A172 (cell line): ENCODE results near the gene HTRA3. TPM values are rescaled to one million over a fixed set of nuclear protein-coding genes. Genes with fewer than 3 reads are reported as not detected.

Source experiments
- DNase-seq: peaks from one replicate; pipeline ENCODE4 v3.0.0-alpha.2; 2015; ENCODE audit warnings: low spot score
- total RNA-seq: library from RNA; depleted of rRNA; stranded (reverse); fragments of >200 nt; shearing (Covaris generic); gene quantifications from 2 replicates; pipeline ENCODE4 v1.2.3, GENCODE V29; 2014; rRNA removed

The HTRA3 gene
- total RNA-seq, 1 experiment from 2014 or later = not detected

DNA sequence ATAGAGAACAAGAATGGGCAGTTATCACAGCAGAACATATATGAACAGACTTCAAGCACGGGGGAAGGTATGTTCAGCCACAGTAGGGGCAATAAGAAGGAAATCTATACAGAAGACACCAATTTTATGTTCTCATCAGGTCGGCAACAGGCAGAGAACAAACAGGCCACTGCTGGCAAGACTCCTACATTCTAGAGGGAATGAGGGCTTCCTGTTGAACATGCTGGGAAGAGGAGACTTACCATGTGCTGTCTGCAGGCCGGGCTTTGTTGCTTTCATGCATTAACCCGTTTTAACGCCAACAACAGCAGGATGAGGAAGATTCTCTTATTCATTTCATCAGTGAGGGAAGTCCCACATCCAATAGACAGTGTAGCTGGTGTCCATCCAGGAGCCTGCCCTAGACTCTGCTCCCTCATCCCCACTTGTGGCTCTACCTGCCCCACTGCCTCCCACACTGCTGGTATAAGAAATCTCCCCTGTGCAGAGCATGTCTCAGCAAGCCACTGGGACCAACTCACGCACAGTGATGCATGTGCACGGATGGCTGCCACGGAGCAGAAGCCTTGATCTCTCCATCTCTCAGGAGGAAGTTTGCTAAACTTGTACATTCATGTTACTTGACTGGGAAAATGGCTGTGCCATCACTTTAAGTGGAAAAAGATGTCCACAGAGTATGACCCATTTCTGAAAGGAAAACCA lies 86.5 kb downstream of the HTRA3 start:
- no peak for DNase-seq

Other genes with a start within 250 kb of the HTRA3 start
- gene ABLIM2, start 110.9 kb upstream of the HTRA3 start, total RNA-seq = 1.3 and 5.1 TPM in 2 replicates
- 7.2 and 10.0 TPM in 2 replicates for gene SH3TC1, start 70.5 kb upstream of the HTRA3 start, total RNA-seq
- 21.9 and 26.5 TPM in 2 replicates for gene ACOX3, start 171.0 kb downstream of the HTRA3 start, total RNA-seq
- gene TRMT44, start 171.0 kb downstream of the HTRA3 start, total RNA-seq = 8.4 and 10.0 TPM in 2 replicates